T-helper 1 cell treated with Interleukin-12 subunit alpha and Interleukin-12 subunit beta and Interleukin-4 antibody, amounts not matched to agents 30 ng/mL and 1 ng/mL, for 36 hours (primary cell): ENCODE data around the gene ST7. TPM values are rescaled to one million over a fixed set of nuclear protein-coding genes. Genes with fewer than 3 reads are reported as not detected.
"Not testable (repeated sequence)": the region's sequence is repeated elsewhere in the genome, so short reads cannot be mapped to it uniquely, and the experiment has no call there.

Experiments used
- intact Hi-C: fragments of 100-400 bp; cut with micrococcal nuclease; formaldehyde crosslinking; loops from one replicate; pipeline ENCODE4 v1.15.1; 2024
- total RNA-seq: library from RNA; stranded (reverse); gene quantifications from 2 replicates; pipeline ENCODE4 v1.2.3, GENCODE V29; 2022

The ST7 gene
- total RNA-seq, 1 donor from 2014 or later = 3.4 TPM

GRCh38 chr7:117118579-117119180 lies 165.4 kb downstream of the ST7 start:
- intact Hi-C loops = loop anchor here (1.0 to 10.0 kb wide), 6 partner anchors 9 to 864 kb away; partner anchors contain the start of genes CAPZA2 and MET

DNA sequence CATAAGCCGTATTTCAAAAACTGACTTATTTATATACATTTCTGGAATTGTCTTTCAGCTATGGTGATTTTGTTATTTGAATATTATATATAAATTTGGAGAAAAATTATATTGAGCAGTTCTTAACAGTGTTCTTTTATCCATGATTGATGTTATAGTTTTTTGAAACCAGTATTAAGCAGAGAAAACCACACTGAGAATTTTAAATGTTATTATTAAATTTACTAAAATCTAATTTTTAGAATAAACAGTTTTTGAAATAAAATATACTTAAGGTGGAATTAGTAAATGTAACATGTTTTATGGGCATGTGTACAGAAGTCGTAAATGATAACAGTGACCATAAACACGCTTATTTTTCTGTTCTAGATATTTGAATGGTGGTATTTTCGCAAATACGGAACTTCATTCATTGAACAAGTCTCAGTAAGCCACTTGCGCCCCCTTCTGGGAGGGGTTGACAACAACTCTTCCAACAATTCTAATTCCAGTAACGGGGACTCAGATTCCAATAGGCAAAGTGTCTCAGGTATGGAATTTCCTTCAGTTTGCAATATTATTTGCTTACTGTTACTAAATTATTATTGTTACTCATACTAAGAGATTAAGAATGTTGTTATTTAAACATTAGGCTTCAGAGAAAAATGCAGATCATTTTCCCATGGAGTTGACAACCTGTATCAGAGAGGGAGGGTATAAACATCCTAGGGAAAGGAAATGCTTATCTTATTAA lies 166.1 kb downstream of the ST7 start:
- intact Hi-C loops = loop anchor here (1.0 to 10.0 kb wide), 6 partner anchors 8 to 865 kb away; partner anchors contain the start of genes CAPZA2 and MET

DNA sequence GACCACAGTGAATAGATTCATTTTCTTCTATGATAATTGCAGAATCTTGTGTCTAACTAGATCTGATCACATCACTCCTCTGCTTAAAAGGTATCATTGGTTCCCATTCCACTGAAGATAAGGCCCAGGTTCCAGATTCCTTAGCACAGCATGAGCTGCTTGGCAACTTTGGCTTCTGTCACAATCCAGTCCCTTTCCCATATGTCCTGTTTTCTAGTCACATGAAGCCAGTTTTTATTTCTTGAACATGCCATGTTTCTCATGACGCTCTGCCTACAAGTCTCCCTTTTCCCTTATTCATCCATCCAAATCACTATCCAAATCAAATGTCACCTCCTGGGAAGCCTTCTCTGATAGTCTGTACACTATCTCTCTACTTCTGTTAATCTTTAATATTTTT lies 167.0 kb downstream of the ST7 start:
- intact Hi-C loops = not testable (repeated sequence)

DNA sequence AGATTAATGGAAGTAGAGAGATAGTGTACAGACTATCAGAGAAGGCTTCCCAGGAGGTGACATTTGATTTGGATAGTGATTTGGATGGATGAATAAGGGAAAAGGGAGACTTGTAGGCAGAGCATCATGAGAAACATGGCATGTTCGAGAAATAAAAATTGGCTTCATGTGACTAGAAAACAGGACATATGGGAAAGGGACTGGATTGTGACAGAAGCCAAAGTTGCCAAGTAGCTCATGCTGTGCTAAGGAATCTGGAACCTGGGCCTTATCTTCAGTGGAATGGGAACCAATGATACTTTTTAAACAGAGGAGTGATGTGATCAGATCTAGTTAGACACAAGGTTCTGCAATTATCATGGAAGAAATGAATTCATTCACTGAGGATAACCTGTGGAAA lies 168.7 kb downstream of the ST7 start:
- intact Hi-C loops = not testable (repeated sequence)

DNA sequence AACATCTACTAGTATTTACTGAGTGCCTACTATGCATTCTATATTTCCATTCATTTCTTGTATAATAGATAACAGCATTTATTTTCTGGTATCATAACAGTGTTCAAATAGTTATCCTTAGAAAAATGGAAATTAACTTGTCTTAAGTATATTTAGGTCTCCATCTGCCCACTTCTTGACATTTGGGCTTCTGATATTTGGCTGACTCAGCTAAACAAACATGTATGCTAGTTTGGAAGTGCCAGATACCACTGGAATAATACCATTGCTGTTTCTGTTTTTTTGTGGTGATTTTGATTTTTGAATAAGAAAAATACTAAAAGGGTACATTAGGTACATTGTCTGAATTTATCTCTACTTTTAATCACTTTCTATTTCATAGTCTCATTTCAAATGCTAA lies 169.2 kb downstream of the ST7 start:
- intact Hi-C loops = no loop called here

DNA sequence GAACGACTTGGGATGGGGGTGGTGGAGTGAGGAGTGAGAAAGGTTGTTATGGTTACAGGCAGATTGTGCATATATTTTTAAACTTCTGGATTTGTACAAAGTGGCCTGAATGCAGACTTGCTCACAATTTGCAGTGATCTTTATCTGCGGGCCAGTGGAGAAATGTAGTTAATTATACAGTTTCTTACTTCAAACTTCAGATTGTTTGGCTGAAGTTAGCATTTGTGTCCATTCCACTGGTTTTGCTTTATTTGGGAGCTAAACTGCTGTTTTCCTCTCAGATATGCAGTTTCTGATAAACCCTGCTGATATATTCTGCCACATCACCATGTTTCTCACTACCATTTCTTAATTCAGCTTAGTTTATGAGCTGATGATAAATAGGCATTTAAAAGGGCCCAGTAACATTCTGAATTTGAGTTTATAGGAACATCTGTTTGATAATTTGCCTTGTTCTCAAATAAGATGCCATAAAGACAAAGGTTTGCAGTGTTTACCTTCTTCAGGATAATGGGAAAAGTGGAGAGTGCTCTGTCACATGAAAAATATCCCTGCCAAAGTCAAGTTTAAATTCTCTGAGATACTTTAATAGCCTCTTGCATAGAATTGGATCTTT lies 170.1 kb downstream of the ST7 start:
- intact Hi-C loops = no loop called here

DNA sequence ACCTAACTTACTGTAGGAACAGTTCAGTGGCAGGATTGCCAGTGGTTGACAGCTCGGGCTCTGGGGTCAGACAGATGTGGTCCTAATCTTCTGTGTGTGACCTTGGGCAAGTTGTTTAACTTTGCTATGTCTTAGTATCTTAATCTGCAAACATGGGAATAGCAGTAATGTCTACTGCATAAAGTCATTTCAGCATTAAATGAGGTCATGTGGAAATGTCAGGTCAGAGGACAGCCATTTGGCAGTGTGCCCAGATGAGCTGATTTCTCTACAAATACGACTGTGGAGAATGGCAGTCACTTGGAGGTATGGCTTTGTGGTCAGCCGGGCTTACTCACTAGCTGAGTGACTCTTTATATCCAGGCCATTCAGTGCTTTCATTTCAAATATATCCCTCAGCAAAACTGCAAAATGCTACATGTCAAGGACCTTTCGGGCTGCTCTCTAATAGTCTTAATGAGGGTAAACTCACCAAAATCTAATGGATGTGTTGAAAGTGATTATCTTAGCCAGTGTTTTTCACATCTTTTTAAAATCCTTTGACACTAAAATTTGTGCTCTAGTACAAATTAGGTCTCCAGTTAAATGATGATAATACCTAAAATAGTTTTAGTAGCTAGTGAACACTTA lies 171.4 kb downstream of the ST7 start:
- intact Hi-C loops = no loop called here

DNA sequence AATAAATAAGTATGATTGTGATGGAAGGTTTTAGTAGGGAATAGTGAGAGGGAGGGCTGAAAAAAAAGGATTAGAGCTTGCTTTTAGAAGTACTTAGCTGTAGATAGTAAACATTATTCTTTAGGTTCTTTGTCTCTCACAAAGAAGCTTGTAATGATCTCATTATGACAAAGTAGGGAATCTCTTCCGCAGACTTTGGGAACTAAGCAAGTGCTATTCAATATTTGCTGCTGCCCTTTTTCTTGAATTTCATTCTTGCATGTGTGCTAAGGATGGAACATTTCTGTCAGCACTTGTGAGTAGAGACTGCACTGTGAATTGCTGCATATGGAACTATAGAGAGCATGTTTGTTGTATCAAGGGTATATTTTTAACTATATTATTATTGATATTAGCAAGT lies 173.4 kb downstream of the ST7 start:
- intact Hi-C loops = loop anchor here (1.0 to 2.0 kb wide), 4 partner anchors 7 to 954 kb away; no protein-coding TSS in a partner anchor

- intact Hi-C loops = loop anchor here (1.0 to 2.0 kb wide), 4 partner anchors 8 to 955 kb away; no protein-coding TSS in a partner anchor
Measured at GRCh38 chr7:117127585-117128168, 174.4 kb downstream of the ST7 start.

GRCh38 chr7:117129521-117129955 lies 176.2 kb downstream of the ST7 start:
- intact Hi-C loops = no loop called here

DNA sequence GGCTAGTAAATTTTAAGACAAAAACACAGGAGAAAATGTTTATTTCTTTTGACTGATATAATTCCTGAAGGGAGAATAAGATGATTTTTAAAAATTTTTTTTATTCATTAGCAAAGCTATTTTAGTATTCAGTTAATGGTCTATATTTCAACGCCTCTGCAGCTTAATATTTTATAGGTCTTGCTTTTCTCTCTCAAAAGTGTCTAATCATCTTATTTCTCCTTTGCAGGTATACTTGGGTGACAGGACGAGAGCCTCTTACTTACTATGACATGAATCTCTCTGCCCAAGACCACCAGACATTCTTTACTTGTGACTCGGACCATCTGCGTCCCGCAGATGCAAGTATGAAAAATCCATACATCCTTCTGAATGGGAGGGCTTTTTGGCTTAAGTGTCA lies 177.0 kb downstream of the ST7 start:
- intact Hi-C loops = no loop called here

DNA sequence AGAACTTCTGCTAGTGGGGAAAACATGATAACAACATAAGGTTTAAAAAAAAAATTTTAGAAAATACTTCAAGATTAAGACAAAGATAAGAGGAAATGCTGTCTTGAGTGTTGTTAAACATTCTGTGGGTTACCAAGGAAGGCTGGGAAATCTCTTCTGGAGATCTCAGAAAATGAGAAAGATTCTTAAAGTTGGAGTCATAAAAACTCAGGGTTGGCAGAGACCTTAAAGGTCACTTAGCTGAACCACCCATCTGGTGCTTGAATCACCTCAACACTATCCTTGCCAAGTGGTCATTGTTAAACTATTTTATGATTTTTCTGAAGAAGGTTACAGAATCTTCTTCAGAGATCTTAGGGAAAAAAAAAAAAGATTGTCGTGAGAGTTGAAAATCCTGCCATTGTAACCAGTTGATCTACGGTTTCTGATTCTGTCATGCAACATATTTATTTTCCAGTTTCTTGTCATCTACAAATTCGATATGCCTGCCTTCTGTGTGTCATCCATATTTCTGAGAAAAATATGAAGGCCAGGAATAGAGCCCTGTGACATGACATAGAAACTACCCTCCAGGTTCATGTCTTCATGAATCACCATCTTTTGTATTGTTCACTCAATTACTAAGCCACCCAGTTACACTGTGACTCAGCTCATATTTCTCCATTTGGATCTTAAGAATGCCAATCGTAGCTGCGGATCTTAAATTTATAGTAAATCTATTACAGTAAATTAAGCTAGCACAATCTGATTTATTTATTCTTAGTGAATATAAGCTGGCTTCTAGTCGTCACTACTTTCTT lies 179.2 kb downstream of the ST7 start:
- intact Hi-C loops = no loop called here

DNA sequence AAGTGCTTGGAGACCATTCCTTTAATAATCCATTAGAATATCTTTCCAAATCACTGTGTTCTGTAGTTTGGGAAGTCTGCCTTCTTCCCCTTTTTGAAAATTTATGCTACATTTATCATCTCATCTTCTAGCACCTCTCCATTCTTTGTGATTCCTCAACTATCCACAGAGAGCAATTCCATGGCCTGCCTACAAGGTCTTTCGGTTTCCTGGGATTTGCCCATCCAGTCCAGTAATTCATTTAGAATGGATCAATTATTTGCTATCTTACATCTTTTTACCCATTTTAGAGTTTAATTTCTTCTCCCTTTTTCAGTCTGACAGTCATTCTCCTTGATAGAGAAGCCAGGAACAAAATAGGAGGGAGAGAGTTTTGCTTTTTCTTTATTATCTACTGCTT lies 179.8 kb downstream of the ST7 start:
- intact Hi-C loops = no loop called here

- intact Hi-C loops = no loop called here
Measured at GRCh38 chr7:117134411-117134810, 181.1 kb downstream of the ST7 start.

GRCh38 chr7:117134889-117135552 lies 181.7 kb downstream of the ST7 start:
- intact Hi-C loops = no loop called here

GRCh38 chr7:117135553-117135891 lies 182.2 kb downstream of the ST7 start:
- intact Hi-C loops = no loop called here

- intact Hi-C loops = no loop called here
Measured at GRCh38 chr7:117137868-117138267, 184.6 kb downstream of the ST7 start.

GRCh38 chr7:117138495-117138894 lies 185.2 kb downstream of the ST7 start:
- intact Hi-C loops = no loop called here

- intact Hi-C loops = no loop called here
Measured at GRCh38 chr7:117138981-117139380, 185.7 kb downstream of the ST7 start.

GRCh38 chr7:117139397-117139984 lies 186.2 kb downstream of the ST7 start:
- intact Hi-C loops = no loop called here
